GM12872 (cell line): ENCODE data around the gene JAK3.

ENCODE experiments used
- CTCF ChIP-seq: IDR thresholded peaks from 3 replicates; pipeline ENCODE4 v1.5.1; 2011; ENCODE audit warnings: low read depth, mild to moderate bottlenecking, low read length, moderate library complexity; ENCODE audit not compliant: insufficient read depth

JAK3 gene

GRCh38 chr19:17871032-17871877 lies 23.5 kb upstream of the JAK3 start:
- TF ChIP-seq CTCF = no peak

DNA sequence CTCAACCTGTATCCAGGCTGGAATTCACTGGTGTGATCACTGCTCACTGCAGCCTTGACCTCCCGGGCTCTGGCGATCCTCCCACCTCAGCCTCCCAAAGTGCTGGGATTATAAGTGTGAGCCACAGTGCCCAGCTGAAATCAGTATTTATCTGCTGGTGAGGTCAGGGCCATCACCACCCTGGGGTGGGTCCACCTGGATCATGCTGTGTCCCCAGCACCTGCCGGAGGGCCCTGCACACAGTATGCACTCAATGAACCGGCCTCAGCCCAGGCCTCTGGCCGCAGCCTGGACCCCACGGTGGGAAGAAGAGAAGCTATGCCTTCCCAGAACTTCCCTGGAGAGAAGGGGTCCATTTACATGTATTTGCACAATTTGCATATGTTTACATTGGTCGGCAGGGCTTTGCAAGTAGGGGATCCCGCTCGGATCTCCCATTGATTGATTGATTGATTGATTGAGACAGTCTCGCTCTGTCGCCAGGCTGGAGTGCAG lies 21.4 kb upstream of the JAK3 start:
- TF ChIP-seq CTCF = no peak

- TF ChIP-seq CTCF = no peak
Observed at GRCh38 chr19:17868669-17869068, 20.9 kb upstream of the JAK3 start.

DNA sequence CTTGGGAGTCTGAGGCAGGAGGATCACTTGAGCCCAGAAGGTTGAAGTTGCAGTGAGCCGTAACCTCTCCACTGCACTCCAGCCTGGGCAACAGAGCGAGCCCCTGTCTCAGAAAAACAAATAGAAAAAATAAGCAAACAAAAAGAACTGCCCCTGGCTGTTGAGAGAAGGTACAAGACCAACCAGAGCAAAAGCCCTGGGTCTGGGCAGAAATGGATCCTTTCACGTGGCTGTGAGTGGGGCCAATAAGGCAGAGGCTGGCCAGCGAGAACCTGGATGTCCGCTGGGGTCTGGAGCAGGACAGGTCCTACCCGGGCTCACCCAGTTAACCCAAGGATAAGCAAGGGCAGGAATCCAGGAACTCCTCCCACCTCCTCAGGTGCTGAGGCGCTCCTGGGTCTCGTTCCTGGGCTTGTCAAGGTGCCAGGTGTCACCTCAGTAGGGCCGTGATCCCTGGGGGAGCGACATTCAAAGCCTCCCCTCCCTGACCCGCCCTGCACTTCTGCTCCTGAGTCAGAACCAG lies 19.2 kb upstream of the JAK3 start:
- no peak for TF ChIP-seq CTCF

- TF ChIP-seq CTCF = no peak
Observed at GRCh38 chr19:17866312-17866963, 18.7 kb upstream of the JAK3 start.

DNA sequence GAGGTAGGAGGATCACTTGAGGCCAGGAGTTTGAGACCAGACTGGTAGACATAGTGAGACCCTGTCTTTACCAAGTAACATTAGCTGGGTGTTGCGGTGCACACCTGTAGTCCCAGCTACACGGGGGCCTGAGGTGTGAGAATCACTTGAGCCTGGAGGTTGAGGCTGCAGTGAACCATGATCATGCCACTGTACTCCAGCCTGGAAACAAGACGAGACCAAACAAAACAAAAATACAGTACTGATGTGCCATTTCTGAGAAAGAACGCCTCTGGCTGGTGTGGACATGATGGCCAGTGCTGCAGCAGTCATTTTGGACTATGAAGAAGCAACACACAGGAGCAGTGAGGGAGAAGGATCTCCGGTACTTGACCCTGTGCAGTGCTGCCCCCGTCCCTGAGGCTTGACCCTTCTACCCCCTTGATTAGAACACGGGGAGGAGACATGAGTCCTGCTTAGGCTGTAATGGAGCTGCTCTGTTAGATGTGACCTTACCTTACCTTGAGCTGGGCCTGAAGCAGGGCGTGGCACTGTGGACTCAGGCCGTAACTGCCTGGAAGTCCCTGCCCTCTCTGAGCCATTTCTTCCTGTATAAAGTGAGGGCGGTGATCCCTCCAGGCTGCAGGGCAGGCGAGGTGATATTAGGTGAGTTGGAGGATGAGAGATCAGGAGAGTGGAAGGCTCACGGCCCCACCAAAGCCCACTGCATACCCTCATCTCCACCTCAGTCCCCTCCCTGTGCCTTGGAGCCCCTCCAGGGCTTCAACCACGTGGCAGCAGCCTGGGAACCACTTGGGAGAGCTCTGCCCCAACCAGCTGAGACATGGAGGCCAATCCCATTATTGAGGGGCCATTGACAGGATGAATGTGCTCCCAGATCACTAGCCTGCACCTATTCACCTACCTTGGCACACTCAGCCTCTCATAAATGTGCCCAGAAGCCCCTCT lies 17.9 kb upstream of the JAK3 start:
- no peak for TF ChIP-seq CTCF
